HepG2 (cell line): ENCODE results near the gene EIF4EBP3. TPM values are rescaled to one million over a fixed set of nuclear protein-coding genes. Genes with fewer than 3 reads are reported as not detected.

Experiments used
- EED ChIP-seq: sonication (generic); formaldehyde crosslinking; IDR thresholded peaks from 2 replicates; pipeline ENCODE4 v1.5.0; 2020; ENCODE audit warnings: mild to moderate bottlenecking, missing genetic modification reagents
- GATAD2A ChIP-seq: IDR thresholded peaks from 2 replicates; pipeline ENCODE4 v1.6.1; 2016
- HMG20A ChIP-seq: IDR thresholded peaks from 2 replicates; pipeline ENCODE4 v1.6.1; 2016; ENCODE audit warnings: borderline replicate concordance
- MAFG ChIP-seq: sonication (generic); formaldehyde crosslinking; IDR thresholded peaks from 2 replicates; pipeline ENCODE4 v1.5.1; 2020; ENCODE audit warnings: mild to moderate bottlenecking, missing genetic modification reagents
- MXI1 ChIP-seq: IDR thresholded peaks from 3 replicates; pipeline ENCODE4 v1.6.1; 2012; ENCODE audit warnings: low read depth, low read length, inconsistent platforms, borderline replicate concordance
- MYC ChIP-seq: sonication (generic); formaldehyde crosslinking; IDR thresholded peaks from 2 replicates; pipeline ENCODE4 v1.9.0; 2021; ENCODE audit warnings: missing genetic modification reagents, borderline replicate concordance
- PHF20 ChIP-seq: sonication (generic); formaldehyde crosslinking; IDR thresholded peaks from 2 replicates; pipeline ENCODE4 v1.5.0; 2020; ENCODE audit warnings: mild to moderate bottlenecking, missing genetic modification reagents
- ZNF337 ChIP-seq: sonication (generic); formaldehyde crosslinking; IDR thresholded peaks from 2 replicates; pipeline ENCODE4 v1.5.1; 2020; ENCODE audit warnings: missing genetic modification reagents, low read depth, mild to moderate bottlenecking, borderline replicate concordance
- ZNF598 ChIP-seq: sonication (generic); formaldehyde crosslinking; IDR thresholded peaks from 2 replicates; pipeline ENCODE4 v1.5.1; 2020; ENCODE audit warnings: mild to moderate bottlenecking, missing genetic modification reagents, borderline replicate concordance
- ZNF782 ChIP-seq: sonication (generic); formaldehyde crosslinking; IDR thresholded peaks from 2 replicates; pipeline ENCODE4 v1.4.0; 2020; ENCODE audit warnings: missing genetic modification reagents, mild to moderate bottlenecking, borderline replicate concordance
- polyA plus RNA-seq, 8 experiments: library from polyadenylated mRNA; depleted of rRNA in 3 of 8; stranded (reverse) in 7 of 8; unstranded in 1 of 8; fragments of >200 nt; fragmentation: Illumina TruSeq in 4 of 8; extraction: Trizol in 4 of 8; gene quantifications; 2 replicates each; pipeline versions ENCODE4 v1.2.1 to v1.2.3, GENCODE V29; 2011 to 2016; ENCODE audit warnings: low read depth in 4 of 8, missing spikeins in 1 of 8, mixed read lengths in 1 of 8; ENCODE audit not compliant: insufficient read depth in 1 of 8
- total RNA-seq, 5 experiments: library from RNA; depleted of rRNA; stranded (reverse); fragments of >200 nt; fragmentation: Illumina TruSeq; extraction: Trizol; gene quantifications; 2 replicates each; pipeline ENCODE4 v1.2.3, GENCODE V29; 2016; ENCODE audit warnings: low read depth in 1 of 5
- TF ChIP-seq, protein P1 (sequence below): IDR thresholded peaks from 2 replicates; pipeline ENCODE4 v1.6.1; 2016; ENCODE audit warnings: control low read depth
- TF ChIP-seq, protein P2 (sequence below), 2 experiments: fragments of 450-650 bp in 1 of 2; sonication (generic) in 1 of 2; formaldehyde crosslinking; IDR thresholded peaks; 2 replicates each; pipeline versions ENCODE4 v1.5.0 to v1.8.0; 2020 to 2022; ENCODE audit warnings: mild to moderate bottlenecking in 1 of 2, missing genetic modification reagents in 1 of 2
- TF ChIP-seq, protein P3 (sequence below): sonication (generic); formaldehyde crosslinking; IDR thresholded peaks from 2 replicates; pipeline ENCODE4 v1.4.0; 2020; ENCODE audit warnings: missing genetic modification reagents

The EIF4EBP3 gene
- total and polyA plus RNA-seq, 2 of the 13 experiments (the other 11 are each of a cell fraction or from before 2014, with no cell fraction given), result 0.61 to 1.7 TPM

- peak; percentile 59 for TF ChIP-seq GATAD2A
- peak; percentile 73; the same call in 1 of the 2 replicates for TF ChIP-seq MYC (CRISPR knock-in tag)
- TF ChIP-seq, protein P1, sequence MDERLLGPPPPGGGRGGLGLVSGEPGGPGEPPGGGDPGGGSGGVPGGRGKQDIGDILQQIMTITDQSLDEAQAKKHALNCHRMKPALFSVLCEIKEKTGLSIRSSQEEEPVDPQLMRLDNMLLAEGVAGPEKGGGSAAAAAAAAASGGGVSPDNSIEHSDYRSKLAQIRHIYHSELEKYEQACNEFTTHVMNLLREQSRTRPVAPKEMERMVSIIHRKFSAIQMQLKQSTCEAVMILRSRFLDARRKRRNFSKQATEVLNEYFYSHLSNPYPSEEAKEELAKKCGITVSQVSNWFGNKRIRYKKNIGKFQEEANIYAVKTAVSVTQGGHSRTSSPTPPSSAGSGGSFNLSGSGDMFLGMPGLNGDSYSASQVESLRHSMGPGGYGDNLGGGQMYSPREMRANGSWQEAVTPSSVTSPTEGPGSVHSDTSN, result no peak
- 0 out of 2 replicates have a peak, but pooled peaks have one; percentile 15 for TF ChIP-seq HMG20A (CRISPR knock-in tag)
- no peak for TF ChIP-seq MAFG
- peak; percentile 67 for TF ChIP-seq EED
- TF ChIP-seq ZNF337 (CRISPR knock-in tag), result no peak
- TF ChIP-seq, protein P2, sequence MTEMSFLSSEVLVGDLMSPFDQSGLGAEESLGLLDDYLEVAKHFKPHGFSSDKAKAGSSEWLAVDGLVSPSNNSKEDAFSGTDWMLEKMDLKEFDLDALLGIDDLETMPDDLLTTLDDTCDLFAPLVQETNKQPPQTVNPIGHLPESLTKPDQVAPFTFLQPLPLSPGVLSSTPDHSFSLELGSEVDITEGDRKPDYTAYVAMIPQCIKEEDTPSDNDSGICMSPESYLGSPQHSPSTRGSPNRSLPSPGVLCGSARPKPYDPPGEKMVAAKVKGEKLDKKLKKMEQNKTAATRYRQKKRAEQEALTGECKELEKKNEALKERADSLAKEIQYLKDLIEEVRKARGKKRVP (CRISPR knock-in tag; IDR thresholded peaks at IDR 0.05), result peak in 1 of 2 experiments; percentile 62; a peak in 1 of 4 replicates
- peak; percentile 89 for TF ChIP-seq PHF20 (CRISPR knock-in tag)
- no peak for TF ChIP-seq ZNF782 (CRISPR knock-in tag)
- peak; percentile 36; the same call in 1 of the 2 replicates for TF ChIP-seq ZNF598
- TF ChIP-seq MXI1, result peak; percentile 58; the same call in 1 of the 3 replicates
- TF ChIP-seq, protein P3, sequence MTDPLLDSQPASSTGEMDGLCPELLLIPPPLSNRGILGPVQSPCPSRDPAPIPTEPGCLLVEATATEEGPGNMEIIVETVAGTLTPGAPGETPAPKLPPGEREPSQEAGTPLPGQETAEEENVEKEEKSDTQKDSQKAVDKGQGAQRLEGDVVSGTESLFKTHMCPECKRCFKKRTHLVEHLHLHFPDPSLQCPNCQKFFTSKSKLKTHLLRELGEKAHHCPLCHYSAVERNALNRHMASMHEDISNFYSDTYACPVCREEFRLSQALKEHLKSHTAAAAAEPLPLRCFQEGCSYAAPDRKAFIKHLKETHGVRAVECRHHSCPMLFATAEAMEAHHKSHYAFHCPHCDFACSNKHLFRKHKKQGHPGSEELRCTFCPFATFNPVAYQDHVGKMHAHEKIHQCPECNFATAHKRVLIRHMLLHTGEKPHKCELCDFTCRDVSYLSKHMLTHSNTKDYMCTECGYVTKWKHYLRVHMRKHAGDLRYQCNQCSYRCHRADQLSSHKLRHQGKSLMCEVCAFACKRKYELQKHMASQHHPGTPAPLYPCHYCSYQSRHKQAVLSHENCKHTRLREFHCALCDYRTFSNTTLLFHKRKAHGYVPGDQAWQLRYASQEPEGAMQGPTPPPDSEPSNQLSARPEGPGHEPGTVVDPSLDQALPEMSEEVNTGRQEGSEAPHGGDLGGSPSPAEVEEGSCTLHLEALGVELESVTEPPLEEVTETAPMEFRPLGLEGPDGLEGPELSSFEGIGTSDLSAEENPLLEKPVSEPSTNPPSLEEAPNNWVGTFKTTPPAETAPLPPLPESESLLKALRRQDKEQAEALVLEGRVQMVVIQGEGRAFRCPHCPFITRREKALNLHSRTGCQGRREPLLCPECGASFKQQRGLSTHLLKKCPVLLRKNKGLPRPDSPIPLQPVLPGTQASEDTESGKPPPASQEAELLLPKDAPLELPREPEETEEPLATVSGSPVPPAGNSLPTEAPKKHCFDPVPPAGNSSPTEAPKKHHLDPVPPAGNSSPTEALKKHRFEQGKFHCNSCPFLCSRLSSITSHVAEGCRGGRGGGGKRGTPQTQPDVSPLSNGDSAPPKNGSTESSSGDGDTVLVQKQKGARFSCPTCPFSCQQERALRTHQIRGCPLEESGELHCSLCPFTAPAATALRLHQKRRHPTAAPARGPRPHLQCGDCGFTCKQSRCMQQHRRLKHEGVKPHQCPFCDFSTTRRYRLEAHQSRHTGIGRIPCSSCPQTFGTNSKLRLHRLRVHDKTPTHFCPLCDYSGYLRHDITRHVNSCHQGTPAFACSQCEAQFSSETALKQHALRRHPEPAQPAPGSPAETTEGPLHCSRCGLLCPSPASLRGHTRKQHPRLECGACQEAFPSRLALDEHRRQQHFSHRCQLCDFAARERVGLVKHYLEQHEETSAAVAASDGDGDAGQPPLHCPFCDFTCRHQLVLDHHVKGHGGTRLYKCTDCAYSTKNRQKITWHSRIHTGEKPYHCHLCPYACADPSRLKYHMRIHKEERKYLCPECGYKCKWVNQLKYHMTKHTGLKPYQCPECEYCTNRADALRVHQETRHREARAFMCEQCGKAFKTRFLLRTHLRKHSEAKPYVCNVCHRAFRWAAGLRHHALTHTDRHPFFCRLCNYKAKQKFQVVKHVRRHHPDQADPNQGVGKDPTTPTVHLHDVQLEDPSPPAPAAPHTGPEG (CRISPR knock-in tag), result no peak
Measured at GRCh38 chr5:140557136-140557805, 9.8 kb downstream of the EIF4EBP3 start, which contains the start of gene SRA1 (continued).
